ENCODE data around the gene PRSS37. TPM values are rescaled to one million over a fixed set of nuclear protein-coding genes. Genes with fewer than 3 reads are reported as not detected.

PRSS37 gene
- total RNA-seq, 2 experiments from 2014 or later: not detected

- H3K9me2 ChIP-seq (ENCODE audit: insufficient read depth, low read length): no peaks in the 10 kb centered on the region
- no peak overlapping the region for H3K4me3 ChIP-seq (ENCODE audit: low read depth, low read length, poor library complexity, severe bottlenecking)
- no peak for DNase-seq (ENCODE audit: low spot score)
- no peak for TF ChIP-seq CTCF (conservative IDR thresholded peaks at IDR 0.05; ENCODE audit: low read length)
- TF ChIP-seq EZH2phosphoT487 (IDR thresholded peaks at IDR 0.05; ENCODE audit: borderline replicate concordance, low read depth, low read length): no peak
- H3K4me1 ChIP-seq (ENCODE audit: insufficient read depth, low read length, poor library complexity, severe bottlenecking): no peaks in the 10 kb centered on the region
- H3K36me3 ChIP-seq (ENCODE audit: insufficient read depth, low read length): no peaks in the 10 kb centered on the region
- POLR2A ChIA-PET: no interaction called here
- no TSS peak for BruUV-seq (replicated peaks)
- H3K4me2 ChIP-seq (ENCODE audit: low read length): no peak overlapping the region
- peaks cover 15% of the 10 kb centered on the region; the same call in 1 of the 2 replicates for H3K9me3 ChIP-seq (ENCODE audit: low read length)
- H3K27ac ChIP-seq (ENCODE audit: low read depth, low read length, poor library complexity, severe bottlenecking): no peak overlapping the region
- H4K20me1 ChIP-seq (ENCODE audit: insufficient read depth, low read length): no peaks in the 10 kb centered on the region
- no peaks in the 10 kb centered on the region for H3K79me2 ChIP-seq (ENCODE audit: insufficient read depth, low read depth, low read length)
- intact Hi-C loops (cut with micrococcal nuclease; ENCODE audit: unreplicated experiment): no loop called here
- CTCF ChIA-PET (ENCODE audit: unreplicated experiment): no interaction called here
- H2AFZ ChIP-seq (ENCODE audit: low read length): no peak overlapping the region
Measured at GRCh38 chr7:141820067-141820466, 21.2 kb downstream of the PRSS37 start.

GRCh38 chr7:141792526-141792925 is 48.8 kb downstream of the PRSS37 start:
- no peak overlapping the region for H3K4me3 ChIP-seq (ENCODE audit: low read depth, low read length, poor library complexity, severe bottlenecking)
- DNase-seq (ENCODE audit: low spot score): no peak
- no peak overlapping the region for H3K27ac ChIP-seq (ENCODE audit: low read depth, low read length, poor library complexity, severe bottlenecking)
- H3K9me2 ChIP-seq (ENCODE audit: insufficient read depth, low read length): no peaks in the 10 kb centered on the region
- no peak overlapping the region for H3K4me2 ChIP-seq (ENCODE audit: low read length)
- no peaks in the 10 kb centered on the region for H4K20me1 ChIP-seq (ENCODE audit: insufficient read depth, low read length)
- no peaks in the 10 kb centered on the region for H3K4me1 ChIP-seq (ENCODE audit: insufficient read depth, low read length, poor library complexity, severe bottlenecking)
- no peaks in the 10 kb centered on the region for H3K36me3 ChIP-seq (ENCODE audit: insufficient read depth, low read length)
- POLR2A ChIA-PET: no interaction called here
- intact Hi-C loops (cut with micrococcal nuclease; ENCODE audit: unreplicated experiment): no loop called here
- BruUV-seq (replicated peaks): no TSS peak
- no peaks in the 10 kb centered on the region for H3K9me3 ChIP-seq (ENCODE audit: low read length)
- H2AFZ ChIP-seq (ENCODE audit: low read length): no peak overlapping the region
- H3K79me2 ChIP-seq (ENCODE audit: insufficient read depth, low read depth, low read length): no peaks in the 10 kb centered on the region
- CTCF ChIA-PET (ENCODE audit: unreplicated experiment): interaction anchor here (0.6 kb wide), 1 partner anchor 153 kb away, joined by 3 read pairs; no protein-coding TSS in a partner anchor
- TF ChIP-seq EZH2phosphoT487 (IDR thresholded peaks at IDR 0.05; ENCODE audit: borderline replicate concordance, low read depth, low read length) (no peak), CTCF (conservative IDR thresholded peaks at IDR 0.05; ENCODE audit: low read length) (no peak)

- no peak within 1 kb of the TSS for H2AFZ ChIP-seq (ENCODE audit: low read length)
- H3K36me3 ChIP-seq (ENCODE audit: insufficient read depth, low read length): no peaks in the 10 kb centered on the region
- TF ChIP-seq CTCF (conservative IDR thresholded peaks at IDR 0.05; ENCODE audit: low read length) (no peak), EZH2phosphoT487 (IDR thresholded peaks at IDR 0.05; ENCODE audit: borderline replicate concordance, low read depth, low read length) (no peak)
- no peaks in the 10 kb centered on the region for H3K9me3 ChIP-seq (ENCODE audit: low read length)
- no peak for DNase-seq (ENCODE audit: low spot score)
- no TSS peak for BruUV-seq (replicated peaks)
- H3K4me1 ChIP-seq (ENCODE audit: insufficient read depth, low read length, poor library complexity, severe bottlenecking): no peaks in the 10 kb centered on the region
- H3K9me2 ChIP-seq (ENCODE audit: insufficient read depth, low read length): no peaks in the 10 kb centered on the region
- no peak within 1 kb of the TSS for H3K27ac ChIP-seq (ENCODE audit: low read depth, low read length, poor library complexity, severe bottlenecking)
- no peaks in the 10 kb centered on the region for H4K20me1 ChIP-seq (ENCODE audit: insufficient read depth, low read length)
- ChIA-PET POLR2A (no interaction called here), CTCF (ENCODE audit: unreplicated experiment) (no interaction called here)
- no peak within 1 kb of the TSS for H3K4me2 ChIP-seq (ENCODE audit: low read length)
- intact Hi-C loops (cut with micrococcal nuclease; ENCODE audit: unreplicated experiment): no loop called here
- H3K4me3 ChIP-seq (ENCODE audit: low read depth, low read length, poor library complexity, severe bottlenecking): no peak within 1 kb of the TSS
- H3K79me2 ChIP-seq (ENCODE audit: insufficient read depth, low read depth, low read length): no peaks in the 10 kb centered on the region
Measured at GRCh38 chr7:141789917-141790316, 51.4 kb downstream of the PRSS37 start, which contains the start of gene TAS2R5. TAS2R5 (plus strand) TSS chr7:141790217; CDS start chr7:141790362, 145 bp downstream.

Measured in OCI-LY7 (cell line).